NCI-H1436 treated with DMSO at 0.1 percent for 48 hours (cell line): ENCODE data around the gene ATP11A.
"Not testable (repeated sequence)": the region's sequence is repeated elsewhere in the genome, so short reads cannot be mapped to it uniquely, and the experiment has no call there.

Experiments used
- DNase-seq: peaks from one replicate; lab custom pipeline; 2025; lab: John Stamatoyannopoulos, UW

ATP11A gene

GRCh38 chr13:112692586-112692985 lies 2.7 kb downstream of the ATP11A start:
- no peak for DNase-seq

- no peak for DNase-seq
These were observed 4.1 kb downstream of the ATP11A start for GRCh38 chr13:112693831-112694497.

GRCh38 chr13:112695121-112695520 lies 5.3 kb downstream of the ATP11A start:
- no peak for DNase-seq

GRCh38 chr13:112696001-112696868 lies 6.4 kb downstream of the ATP11A start:
- no peak for DNase-seq

GRCh38 chr13:112696869-112697465 lies 7.1 kb downstream of the ATP11A start:
- no peak for DNase-seq

GRCh38 chr13:112697756-112698655 lies 8.2 kb downstream of the ATP11A start:
- DNase-seq: no peak

GRCh38 chr13:112699322-112699918 lies 9.6 kb downstream of the ATP11A start:
- DNase-seq: no peak

GRCh38 chr13:112700291-112701060 lies 10.6 kb downstream of the ATP11A start:
- no peak for DNase-seq

- no peak for DNase-seq
These were observed 12.6 kb downstream of the ATP11A start for GRCh38 chr13:112702341-112702985.

- no peak for DNase-seq
These were observed 13.1 kb downstream of the ATP11A start for GRCh38 chr13:112702986-112703379.

GRCh38 chr13:112703449-112704284 lies 13.8 kb downstream of the ATP11A start:
- no peak for DNase-seq

- DNase-seq: no peak
These were observed 14.7 kb downstream of the ATP11A start for GRCh38 chr13:112704308-112705145.

GRCh38 chr13:112705286-112705685 lies 15.4 kb downstream of the ATP11A start:
- no peak for DNase-seq

- DNase-seq: no peak
These were observed 16.3 kb downstream of the ATP11A start for GRCh38 chr13:112706171-112706570.

GRCh38 chr13:112708560-112709240 lies 18.9 kb downstream of the ATP11A start:
- no peak for DNase-seq

GRCh38 chr13:112709316-112709715 lies 19.5 kb downstream of the ATP11A start:
- not testable (repeated sequence) for DNase-seq
